Aortic smooth muscle cell (primary cell): ENCODE data around the gene H1-8. TPM values are rescaled to one million over a fixed set of nuclear protein-coding genes. Genes with fewer than 3 reads are reported as not detected.

Experiments used
- total RNA-seq: library from RNA; depleted of rRNA; stranded (reverse); fragments of >200 nt; gene quantifications from 2 replicates; pipeline ENCODE4 v1.2.3, GENCODE V29; 2014

The H1-8 gene
- not detected in 2 replicates for total RNA-seq

DNA sequence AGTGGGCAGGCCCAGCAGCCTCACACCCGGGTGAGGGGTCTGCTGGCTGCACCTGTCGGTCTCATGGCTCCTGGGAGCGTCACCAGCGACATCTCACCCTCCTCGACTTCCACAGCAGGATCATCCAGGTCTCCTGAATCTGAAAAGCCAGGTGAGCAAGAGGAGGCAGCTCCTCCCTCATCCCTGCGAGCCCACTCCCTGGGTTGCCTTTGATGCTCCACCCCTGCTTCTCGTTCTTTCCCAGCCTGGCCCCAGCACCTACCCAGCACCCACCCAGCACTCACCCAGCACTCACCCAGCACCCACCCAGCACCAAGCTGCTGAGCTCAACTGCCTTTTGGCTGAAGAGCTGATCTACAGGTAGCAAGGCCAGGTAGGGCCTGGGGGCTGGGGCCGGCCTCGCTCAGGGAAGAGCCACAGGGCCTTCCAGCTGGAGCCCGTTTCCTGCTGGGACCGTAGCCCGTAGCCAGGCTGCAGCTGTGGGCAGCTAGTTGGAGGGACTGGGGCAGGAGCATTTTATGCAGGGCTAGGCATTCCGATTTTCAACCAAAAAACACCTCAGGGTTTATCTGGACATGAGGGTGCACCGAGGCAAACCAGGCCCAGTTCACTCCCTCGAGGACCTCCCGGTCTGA, at the start of gene H1-8:
Gene H1-8 (plus strand): TSS at position 20 of the 635 bp plus-strand sequence. CDS start 44 bp downstream, at position 64.

DNA sequence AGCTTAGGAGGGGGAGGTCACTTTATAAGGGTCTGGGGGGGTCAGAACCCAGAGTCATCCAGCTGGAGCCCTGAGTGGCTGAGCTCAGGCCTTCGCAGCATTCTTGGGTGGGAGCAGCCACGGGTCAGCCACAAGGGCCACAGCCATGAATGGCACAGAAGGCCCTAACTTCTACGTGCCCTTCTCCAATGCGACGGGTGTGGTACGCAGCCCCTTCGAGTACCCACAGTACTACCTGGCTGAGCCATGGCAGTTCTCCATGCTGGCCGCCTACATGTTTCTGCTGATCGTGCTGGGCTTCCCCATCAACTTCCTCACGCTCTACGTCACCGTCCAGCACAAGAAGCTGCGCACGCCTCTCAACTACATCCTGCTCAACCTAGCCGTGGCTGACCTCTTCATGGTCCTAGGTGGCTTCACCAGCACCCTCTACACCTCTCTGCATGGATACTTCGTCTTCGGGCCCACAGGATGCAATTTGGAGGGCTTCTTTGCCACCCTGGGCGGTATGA, 14.3 kb upstream of the H1-8 start, which contains the start of gene RHO:
Gene RHO (plus strand): TSS at position 51 of the 512 bp plus-strand sequence. CDS start 95 bp downstream, at position 146.

Other genes starting within 250 kb of the H1-8 start
- not detected in 2 replicates for gene EFCAB12, start 114.5 kb upstream of the H1-8 start, total RNA-seq
- gene MBD4, start 103.2 kb upstream of the H1-8 start, total RNA-seq, result 15.7 and 18.3 TPM in 2 replicates
- gene IFT122, start 103.0 kb upstream of the H1-8 start, total RNA-seq, result 26.6 and 29.0 TPM in 2 replicates
- under 0.01 TPM in 1 of 2 replicates, not detected in the other for gene RHO, start 14.5 kb upstream of the H1-8 start, total RNA-seq
- gene PLXND1, start 63.5 kb downstream of the H1-8 start, total RNA-seq, result 131 and 204 TPM in 2 replicates